Endothelial cell of umbilical vein (primary cell): Measurements from ENCODE around the gene SAP130. TPM values are rescaled to one million over a fixed set of nuclear protein-coding genes. Genes with fewer than 3 reads are reported as not detected.

Experiments
- BruUV-seq: library from RNA; stranded (reverse); fragments of 400-500 nt; replicated peaks from 2 replicates; lab custom pipeline; 2021; lab: Mats Ljungman, UMichigan
- CTCF ChIA-PET: fragments of 300-600, 350-600 bp; sonication (Branson Sonifier 250); formaldehyde crosslinking; loops from one replicate; lab custom pipeline; 2021; ENCODE audit warnings: antibody characterized with exemption, inconsistent platforms; lab: Charles Lee
- POLR2A ChIA-PET: fragments of 300-600, 350-600 bp; sonication (Branson Sonifier 250); formaldehyde crosslinking; loops from one replicate; lab custom pipeline; 2021; ENCODE audit warnings: antibody characterized with exemption, inconsistent platforms; lab: Charles Lee
- DNase-seq: peaks from one replicate; pipeline ENCODE4 v3.0.0-alpha.2; 2011; ENCODE audit warnings: low read depth, low spot score
- FAIRE-seq: peaks from 2 replicates; lab custom pipeline; 2011; peaks lifted over from hg19 to GRCh38; lab: Jason Lieb, UNC
- H2AFZ ChIP-seq: 2 replicates; pipeline ENCODE4 v1.6.0; 2012; ENCODE audit warnings: low read depth, low read length, control low read depth, inconsistent platforms
- H3K27ac ChIP-seq: 2 replicates; pipeline ENCODE4 v1.5.1; 2011; ENCODE audit warnings: low read depth, mild to moderate bottlenecking, control low read depth, low read length, moderate library complexity; ENCODE audit not compliant: insufficient read depth
- H3K27me3 ChIP-seq, 2 experiments: 2 replicates each; pipeline versions ENCODE4 v1.6.0 to v1.6.1; 2011; ENCODE audit warnings: low read length in 2 of 2, mixed read lengths in 1 of 2; ENCODE audit not compliant: control insufficient read depth in 2 of 2, insufficient read depth in 2 of 2
- H3K36me3 ChIP-seq, 2 experiments: 2 replicates in 1 of 2; 3 replicates in 1 of 2; pipeline ENCODE4 v1.5.1; 2011; ENCODE audit warnings: low read length in 2 of 2, mild to moderate bottlenecking in 1 of 2, moderate library complexity in 1 of 2; ENCODE audit not compliant: control insufficient read depth in 2 of 2, insufficient read depth in 2 of 2; ENCODE audit errors: extremely low read depth in 1 of 2
- H3K4me1 ChIP-seq: 3 replicates; pipeline ENCODE4 v1.5.1; 2011; ENCODE audit warnings: mild to moderate bottlenecking, low read length; ENCODE audit not compliant: control insufficient read depth, insufficient read depth; ENCODE audit errors: extremely low read depth
- H3K4me2 ChIP-seq: 2 replicates; pipeline ENCODE4 v1.6.1; 2011; ENCODE audit warnings: low read length, control low read depth, mixed read lengths; ENCODE audit not compliant: insufficient read depth
- H3K4me3 ChIP-seq, 3 experiments: fragments of 200-600 bp in 1 of 3; sonication (generic), shearing (Covaris generic) in 1 of 3; replicated peaks in 1 of 3; 2 replicates each; pipeline ENCODE4 v1.5.1; 2011 to 2016; ENCODE audit warnings: control low read depth in 3 of 3, low read length in 3 of 3, mild to moderate bottlenecking in 2 of 3, inconsistent platforms in 1 of 3, low read depth in 1 of 3, moderate library complexity in 1 of 3; ENCODE audit not compliant: insufficient read depth in 1 of 3
- H3K79me2 ChIP-seq: 2 replicates; pipeline ENCODE4 v1.6.0; 2012; ENCODE audit warnings: low read length, inconsistent platforms; ENCODE audit not compliant: control insufficient read depth, insufficient read depth
- H3K9ac ChIP-seq: replicated peaks from 2 replicates; pipeline ENCODE3; 2011; ENCODE audit warnings: low read length, control low read depth; ENCODE audit not compliant: insufficient read depth; ENCODE audit errors: extremely low read depth
- H3K9me1 ChIP-seq: replicated peaks from 3 replicates; pipeline ENCODE4 v1.6.0; 2011; ENCODE audit warnings: mild to moderate bottlenecking, low read length; ENCODE audit not compliant: control insufficient read depth, insufficient read depth; ENCODE audit errors: extremely low read depth
- H3K9me3 ChIP-seq: replicated peaks from 2 replicates; pipeline ENCODE4 v1.5.1; 2012; ENCODE audit warnings: low read length, inconsistent platforms; ENCODE audit not compliant: control insufficient read depth, insufficient read depth
- H4K20me1 ChIP-seq: replicated peaks from 2 replicates; pipeline ENCODE3; 2011; ENCODE audit warnings: mild to moderate bottlenecking, low read length; ENCODE audit not compliant: control insufficient read depth, insufficient read depth; ENCODE audit errors: extremely low read depth
- EZH2 ChIP-seq: IDR thresholded peaks from 2 replicates; pipeline ENCODE4 v1.6.1; 2012; ENCODE audit warnings: borderline replicate concordance, low read depth, mild to moderate bottlenecking, moderate library complexity, low read length, inconsistent platforms; ENCODE audit not compliant: severe bottlenecking
- FOS ChIP-seq: IDR thresholded peaks from 2 replicates; pipeline ENCODE4 v1.6.1; 2011; ENCODE audit warnings: mild to moderate bottlenecking, low read length, moderate library complexity, borderline replicate concordance; ENCODE audit not compliant: insufficient read depth
- GATA2 ChIP-seq: IDR thresholded peaks from 2 replicates; pipeline ENCODE4 v1.7.0; 2011; ENCODE audit warnings: low read depth, mild to moderate bottlenecking, moderate library complexity, mixed read lengths, low read length; ENCODE audit not compliant: insufficient read length, insufficient read depth
- JUN ChIP-seq: IDR thresholded peaks from 2 replicates; pipeline ENCODE4 v1.6.1; 2011; ENCODE audit warnings: borderline replicate concordance, low read depth; ENCODE audit not compliant: insufficient read length, insufficient read depth
- MYC ChIP-seq: IDR thresholded peaks from one replicate; pipeline ENCODE4 v1.6.1; 2011; ENCODE audit warnings: mild to moderate bottlenecking, low read depth, low read length
- POLR2A ChIP-seq: IDR thresholded peaks from 2 replicates; pipeline ENCODE4 v1.6.1; 2012; ENCODE audit warnings: low read depth, mild to moderate bottlenecking, control low read depth, low read length
- POLR2AphosphoS5 ChIP-seq: IDR thresholded peaks from 2 replicates; pipeline ENCODE4 v1.6.1; 2012; ENCODE audit warnings: low read depth, mild to moderate bottlenecking, control low read depth, low read length, moderate library complexity; ENCODE audit not compliant: insufficient read depth
- dilution Hi-C: fragments of 300-500 bp; cut with MboI; formaldehyde crosslinking; loops from one replicate; pipeline ENCODE4 v1.15.0; 2019; ENCODE audit warnings: low sequenced_read_pairs; ENCODE audit not compliant: extremely low pct_ligation_motif_present
- intact Hi-C: fragments of 100-400 bp; cut with micrococcal nuclease; formaldehyde crosslinking; loops from one replicate; pipeline ENCODE4 v1.10.0; 2022
- polyA plus RNA-seq, 4 experiments: library from polyadenylated mRNA; depleted of rRNA in 3 of 4; stranded (reverse) in 3 of 4; unstranded in 1 of 4; fragments of >200 nt; gene quantifications; 2 replicates each; pipeline versions ENCODE4 v1.2.1 to v1.2.3, GENCODE V29; 2011 to 2012; ENCODE audit warnings: missing spikeins in 1 of 4
- total RNA-seq: library from RNA; stranded (reverse); gene quantifications from 2 replicates; pipeline ENCODE4 v1.2.3, GENCODE V29; 2021
- TF ChIP-seq, protein P1 (sequence below): IDR thresholded peaks from 2 replicates; pipeline ENCODE4 v1.6.1; 2011; ENCODE audit not compliant: insufficient read depth, insufficient read length
- TF ChIP-seq, protein P2 (sequence below), 2 donors: IDR thresholded peaks; 1 replicate in 1 of 2; 2 replicates in 1 of 2; pipeline ENCODE4 v1.5.1; 2011; ENCODE audit warnings: low read length in 2 of 2, mild to moderate bottlenecking in 2 of 2, moderate library complexity in 2 of 2, control low read depth in 1 of 2, inconsistent platforms in 1 of 2, low read depth in 1 of 2; ENCODE audit not compliant: insufficient read depth in 1 of 2; ENCODE audit errors: extremely low read depth in 1 of 2

Gene SAP130
- total and polyA plus RNA-seq, 2 donors (not counting 3 experiments of a cell fraction or from before 2014, with no cell fraction given), result 26.8 to 34.3 TPM

DNA sequence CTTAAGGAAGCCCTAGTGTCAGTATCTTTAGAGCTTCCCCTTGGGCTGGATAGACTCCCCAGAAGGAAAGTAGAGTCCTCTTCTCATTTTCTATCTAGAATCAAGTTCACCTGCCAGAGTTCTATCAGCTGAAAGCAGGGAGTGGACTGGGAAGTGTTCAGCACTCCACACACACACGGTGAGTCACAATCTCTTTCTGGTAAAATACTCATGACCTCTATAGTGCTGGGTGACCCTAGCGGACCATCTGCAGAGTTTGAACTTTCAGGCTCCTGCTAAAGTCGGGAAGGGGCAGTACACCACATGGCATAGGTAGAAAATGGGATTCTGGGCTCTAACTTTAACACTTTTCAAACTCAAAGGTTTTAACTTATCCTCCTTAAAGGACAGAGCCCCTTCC is 43.3 kb downstream of the SAP130 start:
- POLR2A ChIA-PET, result no interaction called here

More for the DNA sequence above, 43.3 kb downstream of the SAP130 start:
- Histone ChIP-seq H3K4me2 (no peak overlapping the region), H4K20me1 (no peaks in the 10 kb centered on the region), H3K79me2 (no peaks in the 10 kb centered on the region), H3K36me3 (peaks cover 22 to 26% of the 10 kb centered on the region in 2 experiments), H3K9ac (no peak overlapping the region), H3K9me1 (no peaks in the 10 kb centered on the region), H3K27ac (no peak overlapping the region), H3K9me3 (no peaks in the 10 kb centered on the region), H2AFZ (no peak overlapping the region), H3K27me3 (no peaks in the 10 kb centered on the region), H3K4me1 (no peaks in the 10 kb centered on the region), H3K4me3 (no peak overlapping the region)
- dilution Hi-C loops, result no loop called here
- FAIRE-seq (no peak), DNase-seq (no peak)
- BruUV-seq, result no TSS peak
- CTCF ChIA-PET, result no interaction called here
- intact Hi-C loops, result no loop called here
- no peak for TF ChIP-seq POLR2A
- TF ChIP-seq, protein P1, sequence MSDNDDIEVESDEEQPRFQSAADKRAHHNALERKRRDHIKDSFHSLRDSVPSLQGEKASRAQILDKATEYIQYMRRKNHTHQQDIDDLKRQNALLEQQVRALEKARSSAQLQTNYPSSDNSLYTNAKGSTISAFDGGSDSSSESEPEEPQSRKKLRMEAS, result no peak
- TF ChIP-seq JUN, result no peak
- no peak for TF ChIP-seq MYC
- no peak for TF ChIP-seq EZH2
- no peak for TF ChIP-seq GATA2
- TF ChIP-seq FOS, result no peak
- TF ChIP-seq, protein P2, sequence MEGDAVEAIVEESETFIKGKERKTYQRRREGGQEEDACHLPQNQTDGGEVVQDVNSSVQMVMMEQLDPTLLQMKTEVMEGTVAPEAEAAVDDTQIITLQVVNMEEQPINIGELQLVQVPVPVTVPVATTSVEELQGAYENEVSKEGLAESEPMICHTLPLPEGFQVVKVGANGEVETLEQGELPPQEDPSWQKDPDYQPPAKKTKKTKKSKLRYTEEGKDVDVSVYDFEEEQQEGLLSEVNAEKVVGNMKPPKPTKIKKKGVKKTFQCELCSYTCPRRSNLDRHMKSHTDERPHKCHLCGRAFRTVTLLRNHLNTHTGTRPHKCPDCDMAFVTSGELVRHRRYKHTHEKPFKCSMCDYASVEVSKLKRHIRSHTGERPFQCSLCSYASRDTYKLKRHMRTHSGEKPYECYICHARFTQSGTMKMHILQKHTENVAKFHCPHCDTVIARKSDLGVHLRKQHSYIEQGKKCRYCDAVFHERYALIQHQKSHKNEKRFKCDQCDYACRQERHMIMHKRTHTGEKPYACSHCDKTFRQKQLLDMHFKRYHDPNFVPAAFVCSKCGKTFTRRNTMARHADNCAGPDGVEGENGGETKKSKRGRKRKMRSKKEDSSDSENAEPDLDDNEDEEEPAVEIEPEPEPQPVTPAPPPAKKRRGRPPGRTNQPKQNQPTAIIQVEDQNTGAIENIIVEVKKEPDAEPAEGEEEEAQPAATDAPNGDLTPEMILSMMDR (IDR thresholded peaks at IDR 0.05; ENCODE audit: extremely low read depth in 1 of 2, insufficient read depth in 1 of 2, low read depth in 1 of 2, low read length in 2 of 2), result no peak
- TF ChIP-seq POLR2AphosphoS5, result no peak
